ENCODE measurements around the gene ZNF841.
"Not testable (repeated sequence)": the region's sequence is repeated elsewhere in the genome, so short reads cannot be mapped to it uniquely, and the experiment has no call there.

The ZNF841 gene

GRCh38 chr19:52095172-52096014, at the start of gene ZNF841:
ZNF841 (minus strand) TSS chr19:52095765; CDS start chr19:52084801, 10,964 bp downstream.
- peak; percentile 91 for DNase-seq

DNA sequence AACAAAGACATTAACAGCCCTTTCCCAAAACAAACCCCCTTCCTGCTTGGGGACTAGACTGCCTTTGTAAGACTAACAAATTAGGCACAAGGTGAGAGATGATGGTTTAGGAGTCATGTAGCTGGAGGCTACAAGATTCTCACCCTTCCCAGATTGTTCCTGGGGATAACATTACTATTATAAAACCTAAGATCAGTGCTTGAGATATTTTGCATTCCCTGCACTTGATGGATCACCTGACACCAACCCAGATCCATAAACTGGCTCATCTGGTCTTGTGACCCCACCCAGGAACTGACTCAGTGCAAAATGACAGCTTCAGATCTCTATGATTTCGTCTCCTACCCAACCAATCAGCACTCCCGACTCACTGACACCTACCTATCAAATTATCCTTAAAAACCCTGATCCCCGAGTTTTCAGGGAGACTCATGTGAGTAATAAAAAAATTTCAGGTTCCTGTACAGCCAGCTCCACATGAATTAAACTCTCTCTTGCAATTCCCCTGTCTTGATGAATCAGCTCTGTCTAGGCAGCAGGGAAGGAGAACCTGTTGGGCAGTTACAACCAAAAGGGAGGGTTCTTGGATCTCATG, 46.5 kb upstream of the ZNF841 start:
- DNase-seq, result no peak

DNA sequence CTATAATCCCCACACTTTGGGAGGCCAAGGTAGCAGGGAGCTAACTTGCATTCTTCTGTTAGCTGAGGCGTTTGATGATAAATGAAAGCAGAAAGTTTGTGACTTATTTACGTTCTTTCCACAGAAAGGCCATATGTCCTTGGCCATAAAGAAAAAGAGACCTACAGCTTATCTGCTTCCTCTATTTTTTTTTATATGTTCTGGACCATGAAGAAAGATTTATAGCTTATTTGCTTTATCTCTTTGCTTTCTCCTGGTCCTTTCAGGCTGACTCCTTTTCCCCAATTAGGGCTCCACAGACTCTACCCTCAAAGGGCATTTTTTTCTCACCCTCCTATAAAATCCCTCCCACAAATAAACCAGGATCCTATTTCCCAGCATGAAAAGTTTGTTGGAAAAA, 45.6 kb upstream of the ZNF841 start:
- DNase-seq, result no peak

DNA sequence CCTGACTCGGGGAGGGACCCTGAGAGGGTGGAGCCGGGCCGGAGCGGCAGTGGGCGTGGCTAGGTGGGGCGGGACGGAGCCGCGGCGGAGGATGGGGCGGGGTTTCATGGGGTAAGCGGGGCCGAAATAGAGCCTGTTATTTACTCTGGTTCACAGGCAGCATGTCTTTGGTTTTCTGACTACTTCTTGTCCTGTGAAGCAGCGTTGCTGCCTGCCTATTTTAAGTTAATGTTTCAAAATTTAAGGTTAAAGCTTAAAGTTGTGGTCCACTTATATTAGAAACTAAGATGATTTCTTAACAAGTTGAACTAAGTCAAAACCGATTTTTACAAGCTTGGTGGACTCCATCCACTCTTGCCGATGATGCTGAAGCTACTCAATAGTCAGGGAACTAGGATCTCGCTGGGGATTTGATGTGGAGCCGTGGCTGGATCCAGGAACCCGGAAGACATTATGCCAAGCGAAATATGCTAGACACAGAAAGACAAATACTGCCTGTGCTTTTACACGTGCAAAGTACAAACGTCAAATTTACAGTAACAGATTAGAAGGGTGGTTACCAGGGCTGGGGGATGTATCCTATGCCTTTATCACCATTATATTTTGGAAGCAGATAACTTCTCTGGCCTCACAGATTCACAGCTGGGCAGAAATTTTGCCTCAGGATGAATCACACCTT, 44.6 kb upstream of the ZNF841 start:
- peak; percentile 98 for DNase-seq

GRCh38 chr19:52139252-52140031, 43.9 kb upstream of the ZNF841 start, which contains the start of gene ZNF616:
ZNF616 (minus strand) TSS chr19:52139938; CDS start chr19:52130512, 9,426 bp downstream.
- peak; percentile 77 for DNase-seq

GRCh38 chr19:52138983-52139251, 43.4 kb upstream of the ZNF841 start:
- DNase-seq, result no peak

GRCh38 chr19:52138278-52138982, 42.9 kb upstream of the ZNF841 start:
- DNase-seq, result no peak

DNA sequence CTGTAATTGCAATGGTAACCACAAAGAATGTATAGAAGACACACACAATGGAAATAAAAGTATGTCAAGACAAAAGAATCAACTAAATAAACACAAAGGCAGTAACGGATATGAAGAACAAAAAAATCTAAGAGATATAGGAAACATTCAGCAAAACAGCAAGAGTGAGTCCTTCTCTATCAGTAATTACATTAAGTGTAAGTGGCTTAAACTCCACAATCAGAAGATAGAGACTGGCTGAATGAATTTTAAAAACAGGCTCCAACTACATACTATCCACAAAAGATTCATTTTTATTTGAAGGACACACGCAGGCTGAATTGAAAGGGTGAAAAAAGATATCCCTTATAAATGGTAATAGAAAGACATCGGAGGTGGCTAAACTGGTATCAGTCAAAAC, 24.7 kb upstream of the ZNF841 start:
- DNase-seq, result no peak

- no peak for DNase-seq
These were observed 20.0 kb upstream of the ZNF841 start for GRCh38 chr19:52115526-52116053.

- no peak for DNase-seq
These were observed 19.1 kb upstream of the ZNF841 start for GRCh38 chr19:52114691-52115090.

DNA sequence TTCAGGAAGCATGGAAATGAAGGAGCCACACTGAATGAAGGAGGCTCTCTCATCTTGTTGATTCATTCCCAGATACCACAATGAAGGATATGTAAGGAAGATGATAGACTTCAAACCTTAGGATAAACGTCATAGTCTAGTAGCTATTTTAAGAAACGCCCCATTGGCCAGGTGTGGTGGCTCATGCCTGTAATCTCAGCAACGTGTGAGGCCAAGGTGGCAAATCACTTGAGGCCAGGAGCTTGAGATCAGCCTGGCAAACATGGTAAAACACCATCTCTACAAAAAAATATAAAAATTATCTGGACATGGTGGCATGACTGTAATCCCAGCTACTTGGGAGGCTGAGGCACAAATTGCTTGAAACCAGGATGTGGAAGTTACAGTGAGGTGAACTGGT, 17.1 kb upstream of the ZNF841 start:
- DNase-seq, result no peak

GRCh38 chr19:52110780-52111179, 15.2 kb upstream of the ZNF841 start:
- DNase-seq, result no peak

- no peak for DNase-seq
These were observed 7.2 kb upstream of the ZNF841 start for GRCh38 chr19:52102782-52103181.

GRCh38 chr19:52101866-52102562, 6.4 kb upstream of the ZNF841 start:
- DNase-seq, result no peak

DNA sequence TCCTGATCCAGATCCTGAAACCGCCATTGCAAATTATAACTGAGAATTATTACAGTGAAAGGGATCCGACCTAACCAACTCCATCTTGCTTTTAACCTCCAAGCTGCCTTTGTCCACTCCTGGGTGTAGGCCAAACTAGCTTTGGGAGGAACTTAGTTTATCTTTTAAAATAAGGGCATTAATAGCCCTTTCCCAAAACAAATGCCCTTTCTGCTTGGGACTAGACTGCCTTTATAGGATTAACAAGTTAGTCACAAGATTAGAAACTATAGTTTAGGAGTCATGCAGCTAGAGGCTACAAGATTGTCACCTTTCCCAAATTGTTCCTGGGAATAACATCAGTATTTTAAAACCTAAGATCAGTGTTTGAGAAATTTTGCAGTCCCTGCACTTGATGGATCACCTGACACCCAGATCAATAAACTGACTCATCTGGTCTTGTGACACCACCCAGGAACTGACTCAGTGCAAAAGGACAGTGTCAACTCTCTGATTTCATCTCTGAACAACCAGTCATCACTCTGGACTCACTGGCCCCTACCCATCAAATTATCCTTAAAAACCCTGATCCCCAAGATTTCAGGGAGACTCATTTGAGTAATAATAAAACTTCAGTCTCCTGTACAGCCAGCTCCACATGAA, 4.1 kb upstream of the ZNF841 start:
- DNase-seq, result no peak

GRCh38 chr19:52096416-52096815, 851 bp upstream of the ZNF841 start:
- not testable (repeated sequence) for DNase-seq

DNA sequence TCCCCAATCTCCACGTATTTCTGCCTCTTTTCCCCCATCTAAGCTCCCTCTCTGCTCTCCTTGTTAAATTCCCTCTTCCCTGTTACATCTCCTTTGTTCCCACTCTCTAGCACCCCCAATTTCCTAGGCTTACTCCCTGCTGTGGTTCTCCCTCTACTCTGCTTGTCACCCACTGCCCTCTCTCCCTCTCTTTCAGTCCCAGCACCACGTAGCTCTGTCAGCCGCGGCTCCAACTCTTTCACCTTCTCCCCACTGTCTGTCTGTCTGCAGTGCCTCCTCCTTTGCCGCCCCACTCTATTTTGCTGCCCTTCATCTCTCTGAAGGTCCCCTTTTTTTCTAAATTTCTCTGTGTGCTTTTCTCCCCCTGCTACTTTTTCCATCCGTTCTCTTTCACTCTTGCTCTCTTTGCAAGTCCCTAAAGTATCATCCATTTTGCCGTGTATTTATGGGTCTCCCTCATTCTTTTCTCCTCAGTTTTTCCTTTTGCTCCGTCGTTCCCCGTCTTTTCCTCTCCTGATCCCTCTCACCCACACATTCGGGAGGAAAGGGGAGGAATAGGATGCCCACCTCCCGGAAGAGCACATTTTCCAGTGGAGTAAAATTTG, 937 bp downstream of the ZNF841 start:
- no peak for DNase-seq

- DNase-seq, result no peak
These were observed 9.1 kb downstream of the ZNF841 start for GRCh38 chr19:52086481-52086880.

DNA sequence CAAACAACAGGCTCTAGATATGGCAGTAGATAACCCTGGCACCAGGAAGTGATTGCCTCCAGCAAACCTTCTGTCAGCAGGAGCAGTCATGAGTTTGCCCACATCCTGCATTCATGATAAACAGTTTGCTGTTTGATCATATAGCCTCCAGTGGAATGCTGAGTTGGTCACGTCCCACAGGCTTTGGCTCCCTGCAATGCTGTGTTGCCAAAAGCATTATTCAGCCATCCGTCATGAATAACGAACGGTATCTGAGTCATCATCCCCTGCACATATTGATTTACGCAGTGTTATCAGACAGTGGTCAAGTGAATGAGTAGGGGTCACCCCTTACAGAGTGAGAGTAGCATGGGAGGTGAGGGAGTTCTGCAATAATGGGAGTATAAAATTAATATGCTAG, 25.1 kb downstream of the ZNF841 start:
- DNase-seq, result no peak

DNA sequence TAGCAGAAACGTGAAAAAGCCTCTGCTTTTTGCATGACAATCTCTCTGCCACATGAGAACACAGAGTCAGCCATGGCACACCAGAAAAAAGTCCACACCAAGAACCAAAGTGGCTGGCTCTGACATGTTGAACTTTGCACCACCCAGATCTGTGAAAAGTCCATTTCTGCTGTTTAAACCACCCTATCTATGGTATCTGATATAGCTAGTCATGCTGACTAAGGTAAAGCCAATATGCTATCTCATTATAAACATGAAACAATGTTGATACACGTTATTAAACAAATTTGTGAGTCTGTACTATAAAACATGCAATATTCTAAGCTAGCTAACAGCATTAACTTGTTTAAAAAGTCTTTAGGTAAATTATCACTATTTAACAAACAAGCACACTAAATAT, 25.9 kb downstream of the ZNF841 start:
- DNase-seq, result no peak
